HUES64 (cell line): ENCODE measurements around the gene IL31.
A peak's percentile ranks its signal among the peaks of the same experiment; 100 is the strongest.

Experiments used
- H3K27ac ChIP-seq: 2 replicates; pipeline ENCODE4 v1.7.0; 2013; ENCODE audit warnings: low read depth, low read length, inconsistent platforms
- H3K27me3 ChIP-seq: 2 replicates; pipeline ENCODE4 v1.6.1; 2013; ENCODE audit warnings: mild to moderate bottlenecking, low read length; ENCODE audit not compliant: insufficient read depth
- H3K36me3 ChIP-seq: 2 replicates; pipeline ENCODE4 v1.6.1; 2013; ENCODE audit warnings: mild to moderate bottlenecking, low read length; ENCODE audit not compliant: insufficient read depth
- H3K4me1 ChIP-seq: 2 replicates; pipeline ENCODE4 v1.6.1; 2013; ENCODE audit warnings: mild to moderate bottlenecking, low read length, moderate library complexity; ENCODE audit not compliant: insufficient read depth
- H3K4me3 ChIP-seq: 2 replicates; pipeline ENCODE4 v1.5.1; 2013; ENCODE audit warnings: mild to moderate bottlenecking, low read length, moderate library complexity
- H3K9ac ChIP-seq: 2 replicates; pipeline ENCODE4 v1.6.1; 2013; ENCODE audit warnings: mild to moderate bottlenecking, low read depth, low read length
- H3K9me3 ChIP-seq: 2 replicates; pipeline ENCODE4 v1.6.1; 2013; ENCODE audit warnings: low read depth, low read length; ENCODE audit not compliant: insufficient read depth
- WGBS: fragments of 150-250, 120-280 bp; methylation state at CpG from one replicate; pipeline ENCODE4 v1.1.7; 2013; ENCODE audit warnings: missing lambda C conversion rate; 5-methylcytosine and 5-hydroxymethylcytosine counted together

IL31 gene

GRCh38 chr12:122138616-122139015, 35.4 kb downstream of the IL31 start:
- peaks cover 24% of the 10 kb centered on the region for H3K9me3 ChIP-seq
- 96% methylated on average over 11 of the region's 11 CpGs for WGBS
- H3K4me1 ChIP-seq: no peaks in the 10 kb centered on the region
- no peak overlapping the region for H3K4me3 ChIP-seq
- H3K36me3 ChIP-seq: peaks cover 38% of the 10 kb centered on the region
- no peak overlapping the region for H3K9ac ChIP-seq
- no peaks in the 10 kb centered on the region for H3K27me3 ChIP-seq
- H3K27ac ChIP-seq: no peak overlapping the region

DNA sequence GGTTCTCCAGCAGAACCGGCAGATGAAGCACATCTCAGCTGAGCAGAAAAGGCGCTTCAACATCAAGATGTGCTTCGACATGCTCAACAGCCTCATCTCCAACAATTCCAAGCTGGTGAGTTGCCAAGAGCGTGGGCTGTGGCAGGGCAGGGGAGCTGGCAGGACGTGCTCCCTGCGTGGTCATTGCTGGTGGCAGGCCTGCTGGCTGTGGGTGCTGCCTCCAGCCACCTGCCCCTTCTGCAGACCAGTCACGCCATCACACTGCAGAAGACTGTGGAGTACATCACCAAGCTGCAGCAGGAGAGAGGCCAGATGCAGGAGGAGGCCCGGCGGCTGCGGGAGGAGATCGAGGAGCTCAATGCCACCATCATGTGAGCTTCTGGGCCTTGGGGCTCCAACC, 35.8 kb downstream of the IL31 start:
- H3K9me3 ChIP-seq: peaks cover 21% of the 10 kb centered on the region
- no peaks in the 10 kb centered on the region for H3K27me3 ChIP-seq
- H3K4me3 ChIP-seq: no peak overlapping the region
- 97% methylated on average over 11 of the region's 11 CpGs for WGBS
- H3K36me3 ChIP-seq: peaks cover 35% of the 10 kb centered on the region
- no peak overlapping the region for H3K27ac ChIP-seq
- no peak overlapping the region for H3K9ac ChIP-seq
- no peaks in the 10 kb centered on the region for H3K4me1 ChIP-seq

DNA sequence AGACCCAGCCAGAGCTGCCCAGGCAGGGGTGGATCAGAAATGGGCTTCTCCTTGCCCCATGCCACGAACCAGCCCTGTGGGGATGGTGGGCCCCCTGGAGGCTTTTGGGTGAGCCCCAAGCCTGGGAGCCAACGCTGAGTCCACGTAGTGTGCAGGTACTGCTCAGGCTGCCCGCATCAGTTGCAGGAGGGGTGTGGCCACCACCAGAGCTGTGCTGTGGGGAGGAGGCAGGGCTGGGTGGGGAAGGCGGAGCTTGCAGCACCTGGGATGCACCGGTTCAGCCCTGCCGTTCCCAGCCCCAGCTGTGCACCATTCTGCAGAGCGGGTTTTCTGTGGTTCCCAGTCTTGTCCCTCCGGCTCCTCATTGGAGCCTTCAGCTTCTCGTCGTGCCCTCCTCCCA, 36.3 kb downstream of the IL31 start:
- WGBS: 81% methylated on average over 11 of the region's 11 CpGs
- Histone ChIP-seq H3K9ac (no peak overlapping the region), H3K4me1 (no peaks in the 10 kb centered on the region), H3K4me3 (peak overlapping the region; percentile 0; the same call in 1 of the 2 replicates), H3K27me3 (no peaks in the 10 kb centered on the region), H3K27ac (no peak overlapping the region), H3K36me3 (peaks cover 35% of the 10 kb centered on the region), H3K9me3 (peaks cover 16% of the 10 kb centered on the region)

DNA sequence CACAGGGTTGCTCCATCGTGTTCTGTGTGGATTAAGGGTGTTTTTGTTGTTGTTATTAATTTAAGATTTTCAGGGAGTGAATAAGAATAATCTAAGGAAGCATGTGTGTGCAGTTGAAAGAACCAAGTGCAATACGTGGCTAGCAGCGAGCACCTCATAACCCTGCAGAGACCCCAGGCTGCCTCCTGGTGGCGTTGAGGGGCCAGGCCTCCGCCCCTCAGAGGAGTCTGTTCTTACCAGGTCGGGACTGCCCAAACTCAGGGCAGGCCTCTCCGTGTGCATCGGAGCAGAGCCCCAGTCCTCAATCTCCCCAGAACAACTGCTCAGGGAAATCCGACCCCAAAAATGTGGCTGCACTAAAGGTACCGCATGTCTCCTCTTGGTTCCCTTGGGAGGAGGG, 36.8 kb downstream of the IL31 start:
- H3K27me3 ChIP-seq: no peaks in the 10 kb centered on the region
- no peak overlapping the region for H3K27ac ChIP-seq
- WGBS: 82% methylated on average over 10 of the region's 10 CpGs
- H3K36me3 ChIP-seq: peaks cover 35% of the 10 kb centered on the region
- H3K4me3 ChIP-seq: peak overlapping the region; percentile 0; the same call in 1 of the 2 replicates
- no peaks in the 10 kb centered on the region for H3K4me1 ChIP-seq
- no peak overlapping the region for H3K9ac ChIP-seq
- H3K9me3 ChIP-seq: peaks cover 11% of the 10 kb centered on the region

DNA sequence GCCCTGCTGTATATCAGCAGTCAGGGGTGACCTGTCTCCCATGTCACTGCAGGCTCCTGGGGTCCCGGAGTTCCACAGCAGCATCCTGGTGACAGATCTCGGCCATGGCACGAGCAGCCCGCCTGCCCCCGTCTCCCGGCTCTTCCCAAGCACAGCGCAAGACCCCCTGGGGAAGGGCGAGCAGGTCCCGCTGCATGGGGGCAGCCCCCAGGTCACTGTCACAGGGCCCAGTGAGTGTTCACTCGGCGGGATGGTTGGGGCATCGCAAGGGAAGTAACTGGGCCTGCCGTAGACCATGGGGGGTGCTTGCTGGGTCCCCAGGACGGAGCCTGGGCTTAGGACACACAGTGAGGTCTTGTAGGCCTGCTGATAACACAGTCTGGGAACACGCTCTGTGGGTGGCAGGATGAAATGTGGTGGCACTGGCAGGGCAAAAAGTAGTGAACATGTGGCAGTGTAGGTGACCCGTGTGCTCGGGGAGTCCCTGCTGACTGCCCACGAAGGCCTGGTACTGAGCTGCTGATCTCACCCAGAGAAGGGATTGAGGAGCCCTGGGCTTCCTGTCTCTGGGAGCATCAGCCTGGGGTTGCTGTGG, 38.5 kb downstream of the IL31 start:
- H3K36me3 ChIP-seq: peaks cover 27% of the 10 kb centered on the region
- no peaks in the 10 kb centered on the region for H3K9me3 ChIP-seq
- no peaks in the 10 kb centered on the region for H3K27me3 ChIP-seq
- H3K4me3 ChIP-seq: no peak overlapping the region
- H3K9ac ChIP-seq: no peak overlapping the region
- H3K27ac ChIP-seq: no peak overlapping the region
- 95% methylated on average over 18 of the region's 18 CpGs for WGBS
- no peaks in the 10 kb centered on the region for H3K4me1 ChIP-seq

DNA sequence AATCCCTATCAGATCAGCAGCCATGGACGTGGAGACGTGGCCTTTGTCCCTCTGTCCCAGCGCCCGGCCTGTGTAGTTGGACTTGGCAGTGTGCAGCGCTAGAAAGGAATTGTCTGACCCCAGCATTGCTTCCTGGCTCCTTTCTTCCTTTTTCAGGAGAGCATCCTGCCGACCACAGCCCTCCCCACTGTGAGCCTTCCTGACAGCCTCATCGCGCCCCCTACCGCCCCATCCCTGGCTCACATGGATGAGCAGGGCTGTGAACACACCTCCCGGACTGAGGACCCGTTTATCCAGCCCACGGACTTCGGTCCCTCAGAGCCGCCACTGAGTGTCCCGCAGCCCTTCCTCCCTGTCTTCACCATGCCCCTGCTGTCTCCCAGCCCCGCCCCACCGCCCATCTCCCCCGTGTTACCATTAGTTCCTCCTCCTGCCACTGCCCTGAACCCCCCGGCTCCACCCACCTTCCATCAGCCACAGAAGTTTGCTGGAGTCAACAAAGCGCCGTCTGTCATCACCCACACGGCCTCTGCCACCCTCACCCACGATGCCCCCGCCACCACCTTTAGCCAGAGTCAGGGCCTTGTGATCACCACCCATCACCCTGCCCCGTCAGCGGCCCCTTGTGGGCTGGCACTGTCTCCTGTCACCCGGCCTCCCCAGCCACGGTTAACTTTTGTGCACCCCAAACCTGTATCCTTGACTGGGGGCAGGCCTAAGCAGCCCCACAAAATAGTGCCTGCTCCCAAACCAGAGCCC, 40.6 kb downstream of the IL31 start:
- no peaks in the 10 kb centered on the region for H3K27me3 ChIP-seq
- H3K4me3 ChIP-seq: no peak overlapping the region
- no peak overlapping the region for H3K27ac ChIP-seq
- H3K9me3 ChIP-seq: no peaks in the 10 kb centered on the region
- 92% methylated on average over 28 of the region's 28 CpGs for WGBS
- peaks cover 43% of the 10 kb centered on the region for H3K36me3 ChIP-seq
- H3K9ac ChIP-seq: no peak overlapping the region
- no peaks in the 10 kb centered on the region for H3K4me1 ChIP-seq

GRCh38 chr12:122130150-122130549, 43.9 kb downstream of the IL31 start:
- 94% methylated on average over 17 of the region's 17 CpGs for WGBS

DNA sequence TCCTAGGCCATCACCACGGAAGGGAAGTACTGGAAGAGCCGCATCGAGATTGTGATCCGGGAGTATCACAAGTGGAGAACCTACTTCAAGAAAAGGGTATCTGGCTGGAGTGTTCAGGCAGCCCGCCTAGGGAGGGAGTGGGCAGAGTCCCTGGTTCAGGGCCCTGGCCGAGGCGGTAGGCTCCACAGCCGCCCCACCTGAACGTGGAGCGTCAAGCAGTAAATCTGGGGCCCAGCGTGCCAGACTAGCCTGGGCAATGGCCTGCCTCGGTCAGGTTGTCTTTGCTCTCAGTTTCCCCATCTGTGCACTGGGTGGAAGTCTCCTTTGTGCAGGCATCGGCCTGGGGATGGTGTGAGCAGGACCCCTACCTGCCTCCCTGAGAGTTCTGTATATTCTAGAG, 44.9 kb downstream of the IL31 start:
- Histone ChIP-seq H3K9ac (no peak overlapping the region), H3K9me3 (no peaks in the 10 kb centered on the region), H3K27me3 (no peaks in the 10 kb centered on the region), H3K4me1 (no peaks in the 10 kb centered on the region; the same call in 1 of the 2 replicates), H3K27ac (no peak overlapping the region), H3K36me3 (peaks cover 54% of the 10 kb centered on the region), H3K4me3 (no peak overlapping the region)
- 96% methylated on average over 13 of the region's 13 CpGs for WGBS

More at GRCh38 chr12:122130150-122130549, 43.9 kb downstream of the IL31 start:
- Histone ChIP-seq H3K9ac (no peak overlapping the region), H3K27ac (no peak overlapping the region), H3K4me1 (no peaks in the 10 kb centered on the region; the same call in 1 of the 2 replicates), H3K36me3 (peaks cover 54% of the 10 kb centered on the region), H3K9me3 (no peaks in the 10 kb centered on the region), H3K27me3 (no peaks in the 10 kb centered on the region), H3K4me3 (no peak overlapping the region)

GRCh38 chr12:122128481-122128880, 45.5 kb downstream of the IL31 start:
- no peak overlapping the region for H3K4me3 ChIP-seq
- no peaks in the 10 kb centered on the region for H3K27me3 ChIP-seq
- H3K4me1 ChIP-seq: peaks cover 1% of the 10 kb centered on the region; the same call in 1 of the 2 replicates
- WGBS: 97% methylated on average over 5 of the region's 5 CpGs
- H3K36me3 ChIP-seq: peaks cover 48% of the 10 kb centered on the region
- H3K27ac ChIP-seq: no peak overlapping the region
- no peak overlapping the region for H3K9ac ChIP-seq
- no peaks in the 10 kb centered on the region for H3K9me3 ChIP-seq

- Histone ChIP-seq H3K4me3 (no peak overlapping the region), H3K9ac (no peak overlapping the region), H3K27me3 (no peaks in the 10 kb centered on the region), H3K27ac (no peak overlapping the region), H3K4me1 (peaks cover 4% of the 10 kb centered on the region; the same call in 1 of the 2 replicates), H3K36me3 (peaks cover 45% of the 10 kb centered on the region), H3K9me3 (no peaks in the 10 kb centered on the region)
- 93% methylated on average over 13 of the region's 13 CpGs for WGBS
These were observed 46.2 kb downstream of the IL31 start for GRCh38 chr12:122127839-122128238.

- peaks cover 37% of the 10 kb centered on the region for H3K36me3 ChIP-seq
- no peaks in the 10 kb centered on the region for H3K27me3 ChIP-seq
- H3K27ac ChIP-seq: no peak overlapping the region
- WGBS: 91% methylated on average over 15 of the region's 15 CpGs
- H3K4me3 ChIP-seq: no peak overlapping the region
- peaks cover 4% of the 10 kb centered on the region; the same call in 1 of the 2 replicates for H3K4me1 ChIP-seq
- no peak overlapping the region; the same call in 1 of the 2 replicates for H3K9ac ChIP-seq
- H3K9me3 ChIP-seq: no peaks in the 10 kb centered on the region
These were observed 47.1 kb downstream of the IL31 start for GRCh38 chr12:122126713-122127597.
